Liver (tissue), 9 donors: Measurements from ENCODE around the gene CCDC182. TPM values are rescaled to one million over a fixed set of nuclear protein-coding genes. Genes with fewer than 3 reads are reported as not detected.

Source experiments
- DNase-seq: peaks from one replicate; pipeline ENCODE4 v3.0.0-alpha.2; 2017; ENCODE audit warnings: low spot score
- H3K27ac ChIP-seq, 2 donors: one replicate each; pipeline ENCODE4 v1.7.0; 2013; ENCODE audit warnings: inconsistent platforms in 2 of 2, low read length in 2 of 2, control low read depth in 1 of 2, low read depth in 1 of 2, mild to moderate bottlenecking in 1 of 2
- H3K27me3 ChIP-seq, 4 donors: one replicate each; pipeline versions ENCODE4 v1.6.1 to v1.7.0; 2013; ENCODE audit warnings: low read length in 3 of 4, inconsistent platforms in 1 of 4, mild to moderate bottlenecking in 1 of 4, moderate library complexity in 1 of 4; ENCODE audit not compliant: control insufficient read depth in 4 of 4, insufficient read depth in 4 of 4
- H3K36me3 ChIP-seq, 4 donors: one replicate each; pipeline versions ENCODE4 v1.6.1 to v1.7.0; 2013; ENCODE audit warnings: low read length in 3 of 4, mild to moderate bottlenecking in 3 of 4, low read depth in 1 of 4, moderate library complexity in 1 of 4; ENCODE audit not compliant: control insufficient read depth in 4 of 4, insufficient read depth in 3 of 4
- H3K4me1 ChIP-seq, 4 donors: one replicate each; pipeline versions ENCODE4 v1.6.1 to v1.7.0; 2013; ENCODE audit warnings: low read length in 3 of 4, mild to moderate bottlenecking in 3 of 4, moderate library complexity in 1 of 4; ENCODE audit not compliant: control insufficient read depth in 4 of 4, insufficient read depth in 4 of 4
- H3K4me3 ChIP-seq, 3 donors: one replicate each; pipeline versions ENCODE4 v1.6.1 to v1.7.0; 2013; ENCODE audit warnings: low read length in 3 of 3, control low read depth in 1 of 3, low read depth in 1 of 3, mild to moderate bottlenecking in 1 of 3
- H3K9ac ChIP-seq, 2 donors: one replicate each; pipeline ENCODE4 v1.7.0; 2013; ENCODE audit warnings: low read length in 2 of 2, mild to moderate bottlenecking in 2 of 2, moderate library complexity in 2 of 2, control low read depth in 1 of 2, low read depth in 1 of 2
- H3K9me3 ChIP-seq, 4 donors: one replicate each; pipeline versions ENCODE4 v1.6.1 to v1.7.0; 2013; ENCODE audit warnings: low read length in 3 of 4; ENCODE audit not compliant: control insufficient read depth in 4 of 4
- EGR1 ChIP-seq, 2 donors: IDR thresholded peaks; 2 replicates each; pipeline ENCODE4 v1.6.1; 2016 to 2018; ENCODE audit warnings: antibody characterized with exemption in 2 of 2, low read depth in 2 of 2
- FOXA1 ChIP-seq: IDR thresholded peaks from 2 replicates; pipeline ENCODE4 v1.6.1; 2016; ENCODE audit warnings: antibody characterized with exemption
- GABPA ChIP-seq, 2 donors: IDR thresholded peaks in 1 of 2; conservative IDR thresholded peaks in 1 of 2; 2 replicates each; pipeline ENCODE4 v1.6.1; 2016; ENCODE audit warnings: antibody characterized with exemption in 2 of 2, mild to moderate bottlenecking in 1 of 2, moderate library complexity in 1 of 2
- HNF4A ChIP-seq, 2 donors: conservative IDR thresholded peaks; 2 replicates each; pipeline ENCODE4 v1.6.1; 2016; ENCODE audit warnings: antibody characterized with exemption in 2 of 2, mild to moderate bottlenecking in 2 of 2
- HNF4G ChIP-seq: IDR thresholded peaks from 2 replicates; pipeline ENCODE4 v1.6.1; 2016; ENCODE audit warnings: antibody characterized with exemption
- JUND ChIP-seq, 2 donors: IDR thresholded peaks; 2 replicates each; pipeline ENCODE4 v1.6.1; 2016; ENCODE audit warnings: antibody characterized with exemption in 2 of 2
- NR2F2 ChIP-seq: IDR thresholded peaks from 2 replicates; pipeline ENCODE4 v1.6.1; 2016; ENCODE audit warnings: antibody characterized with exemption
- RAD21 ChIP-seq, 2 donors: IDR thresholded peaks; 2 replicates each; pipeline ENCODE4 v1.6.1; 2016; ENCODE audit warnings: antibody characterized with exemption in 2 of 2, mild to moderate bottlenecking in 2 of 2
- RXRA ChIP-seq, 2 donors: IDR thresholded peaks; 2 replicates each; pipeline ENCODE4 v1.6.1; 2017 to 2018; ENCODE audit warnings: antibody characterized with exemption in 2 of 2, mild to moderate bottlenecking in 1 of 2
- SP1 ChIP-seq: IDR thresholded peaks from 2 replicates; pipeline ENCODE4 v1.6.1; 2018; ENCODE audit warnings: antibody characterized with exemption, mild to moderate bottlenecking
- WGBS: extraction: QIAGEN DNeasy Blood & Tissue Kit; methylation state at CpG from one replicate; pipeline ENCODE4 v1.1.7; 2013; 5-methylcytosine and 5-hydroxymethylcytosine counted together
- polyA plus RNA-seq, 2 donors: library from polyadenylated mRNA; stranded (reverse) in 1 of 2; unstranded in 1 of 2; fragments of 200-250 nt in 1 of 2; fragments of >200 nt in 1 of 2; fragmentation: Nextera tagmentation in 1 of 2; extraction: Ambion mirVana in 1 of 2; gene quantifications; one replicate each; pipeline versions ENCODE4 v1.2.1 to v1.2.3, GENCODE V29; 2013 to 2015
- total RNA-seq, 2 donors: library from RNA; depleted of rRNA; stranded (reverse); fragments of >200 nt; gene quantifications; one replicate each; pipeline ENCODE4 v1.2.3, GENCODE V29; 2014
- TF ChIP-seq, protein P1 (sequence below): IDR thresholded peaks from 2 replicates; pipeline ENCODE4 v1.6.1; 2016; ENCODE audit warnings: antibody characterized with exemption, mild to moderate bottlenecking
- TF ChIP-seq, protein P2 (sequence below): IDR thresholded peaks from 2 replicates; pipeline ENCODE4 v1.6.1; 2016; ENCODE audit warnings: antibody characterized with exemption
- TF ChIP-seq, protein P3 (sequence below): IDR thresholded peaks from 2 replicates; pipeline ENCODE4 v1.6.1; 2016; ENCODE audit warnings: antibody characterized with exemption
- TF ChIP-seq, protein P4 (sequence below): fragments of 150-350 bp; IDR thresholded peaks from 2 replicates; pipeline ENCODE4 v1.5.1; 2017; ENCODE audit warnings: improper control_type of control experiment, low read depth, low read length; ENCODE audit not compliant: missing input control
- donor health status: healthy.
- donor health status: healthy.
- donor health status: healthy.
- donor health status: healthy.
- donor health status: healthy.

The CCDC182 gene
- total and polyA plus RNA-seq, 4 donors = not detected

DNA sequence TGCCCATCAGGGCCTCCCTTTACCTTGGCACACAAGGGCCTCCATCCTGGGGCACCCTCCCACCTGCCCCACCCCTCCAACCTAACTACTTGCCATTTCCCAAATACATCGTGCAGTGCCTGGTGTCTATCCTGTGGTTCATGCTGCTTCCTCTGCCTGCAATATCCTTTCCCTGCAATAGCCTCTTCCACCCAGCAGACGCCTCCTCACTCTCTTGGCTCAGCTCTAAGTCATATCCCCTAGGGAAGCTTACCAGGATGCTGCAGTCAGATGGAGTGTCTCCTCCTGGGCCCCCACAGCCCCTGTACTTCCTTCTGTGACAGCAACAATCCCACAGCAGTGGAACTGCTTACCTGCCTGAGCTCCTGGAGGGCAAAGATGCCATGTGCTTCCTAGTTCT, 36.7 kb downstream of the CCDC182 start:
- H3K27ac ChIP-seq = no peak overlapping the region
- no peak overlapping the region for H3K9ac ChIP-seq
- H3K27me3 ChIP-seq = peaks cover 0 to 4% (median 0%) of the 10 kb centered on the region in 4 donors
- H3K36me3 ChIP-seq = no peaks in the 10 kb centered on the region
- no peaks in the 10 kb centered on the region for H3K9me3 ChIP-seq
- DNase-seq = no peak
- TF ChIP-seq FOXA1 (no peak), HNF4A (conservative IDR thresholded peaks at IDR 0.05) (no peak), RXRA (IDR thresholded peaks at IDR 0.05) (no peak)
- WGBS = 46% methylated on average over 2 of the region's 2 CpGs
- no peak overlapping the region for H3K4me3 ChIP-seq
- peaks cover 0 to 3% (median 0%) of the 10 kb centered on the region in 4 donors for H3K4me1 ChIP-seq

DNA sequence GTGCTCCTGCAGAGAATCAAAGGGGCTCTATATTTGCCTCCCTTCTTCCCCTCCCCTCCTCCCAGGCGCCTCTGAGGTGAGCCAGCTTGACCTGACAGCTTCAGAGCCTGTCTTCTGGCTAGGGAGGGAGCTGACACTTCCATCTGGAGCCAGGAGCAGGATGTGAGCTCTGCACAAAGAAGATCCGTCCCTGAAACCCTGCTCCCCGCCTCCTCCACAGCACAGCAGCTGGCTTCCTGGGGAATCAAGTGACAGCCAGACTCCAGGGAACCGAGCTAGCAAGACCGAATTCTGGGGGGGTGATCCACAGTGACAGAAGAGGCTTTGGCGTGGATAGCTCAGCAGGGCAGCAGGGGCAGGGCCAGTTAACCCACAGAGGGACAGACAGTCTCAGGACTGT, 37.2 kb downstream of the CCDC182 start:
- Histone ChIP-seq H3K27ac (no peak overlapping the region), H3K4me3 (no peak overlapping the region), H3K9ac (no peak overlapping the region)

More for the DNA sequence above, 37.2 kb downstream of the CCDC182 start:
- no peak for DNase-seq
- TF ChIP-seq HNF4A (conservative IDR thresholded peaks at IDR 0.05) (no peak), JUND (IDR thresholded peaks at IDR 0.05) (no peak), SP1 (no peak), RAD21 (IDR thresholded peaks at IDR 0.05) (no peak), EGR1 (IDR thresholded peaks at IDR 0.05; ENCODE audit: low read depth in 2 of 2) (no peak), NR2F2 (no peak), RXRA (IDR thresholded peaks at IDR 0.05) (no peak), FOXA1 (no peak), GABPA (IDR thresholded peaks at IDR 0.05 in 1 of 2, conservative IDR thresholded peaks at IDR 0.05 in 1 of 2) (no peak), HNF4G (no peak)
- TF ChIP-seq, protein P1, sequence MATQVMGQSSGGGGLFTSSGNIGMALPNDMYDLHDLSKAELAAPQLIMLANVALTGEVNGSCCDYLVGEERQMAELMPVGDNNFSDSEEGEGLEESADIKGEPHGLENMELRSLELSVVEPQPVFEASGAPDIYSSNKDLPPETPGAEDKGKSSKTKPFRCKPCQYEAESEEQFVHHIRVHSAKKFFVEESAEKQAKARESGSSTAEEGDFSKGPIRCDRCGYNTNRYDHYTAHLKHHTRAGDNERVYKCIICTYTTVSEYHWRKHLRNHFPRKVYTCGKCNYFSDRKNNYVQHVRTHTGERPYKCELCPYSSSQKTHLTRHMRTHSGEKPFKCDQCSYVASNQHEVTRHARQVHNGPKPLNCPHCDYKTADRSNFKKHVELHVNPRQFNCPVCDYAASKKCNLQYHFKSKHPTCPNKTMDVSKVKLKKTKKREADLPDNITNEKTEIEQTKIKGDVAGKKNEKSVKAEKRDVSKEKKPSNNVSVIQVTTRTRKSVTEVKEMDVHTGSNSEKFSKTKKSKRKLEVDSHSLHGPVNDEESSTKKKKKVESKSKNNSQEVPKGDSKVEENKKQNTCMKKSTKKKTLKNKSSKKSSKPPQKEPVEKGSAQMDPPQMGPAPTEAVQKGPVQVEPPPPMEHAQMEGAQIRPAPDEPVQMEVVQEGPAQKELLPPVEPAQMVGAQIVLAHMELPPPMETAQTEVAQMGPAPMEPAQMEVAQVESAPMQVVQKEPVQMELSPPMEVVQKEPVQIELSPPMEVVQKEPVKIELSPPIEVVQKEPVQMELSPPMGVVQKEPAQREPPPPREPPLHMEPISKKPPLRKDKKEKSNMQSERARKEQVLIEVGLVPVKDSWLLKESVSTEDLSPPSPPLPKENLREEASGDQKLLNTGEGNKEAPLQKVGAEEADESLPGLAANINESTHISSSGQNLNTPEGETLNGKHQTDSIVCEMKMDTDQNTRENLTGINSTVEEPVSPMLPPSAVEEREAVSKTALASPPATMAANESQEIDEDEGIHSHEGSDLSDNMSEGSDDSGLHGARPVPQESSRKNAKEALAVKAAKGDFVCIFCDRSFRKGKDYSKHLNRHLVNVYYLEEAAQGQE = no peak
- TF ChIP-seq, protein P2, sequence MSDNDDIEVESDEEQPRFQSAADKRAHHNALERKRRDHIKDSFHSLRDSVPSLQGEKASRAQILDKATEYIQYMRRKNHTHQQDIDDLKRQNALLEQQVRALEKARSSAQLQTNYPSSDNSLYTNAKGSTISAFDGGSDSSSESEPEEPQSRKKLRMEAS = no peak
- TF ChIP-seq, protein P3, sequence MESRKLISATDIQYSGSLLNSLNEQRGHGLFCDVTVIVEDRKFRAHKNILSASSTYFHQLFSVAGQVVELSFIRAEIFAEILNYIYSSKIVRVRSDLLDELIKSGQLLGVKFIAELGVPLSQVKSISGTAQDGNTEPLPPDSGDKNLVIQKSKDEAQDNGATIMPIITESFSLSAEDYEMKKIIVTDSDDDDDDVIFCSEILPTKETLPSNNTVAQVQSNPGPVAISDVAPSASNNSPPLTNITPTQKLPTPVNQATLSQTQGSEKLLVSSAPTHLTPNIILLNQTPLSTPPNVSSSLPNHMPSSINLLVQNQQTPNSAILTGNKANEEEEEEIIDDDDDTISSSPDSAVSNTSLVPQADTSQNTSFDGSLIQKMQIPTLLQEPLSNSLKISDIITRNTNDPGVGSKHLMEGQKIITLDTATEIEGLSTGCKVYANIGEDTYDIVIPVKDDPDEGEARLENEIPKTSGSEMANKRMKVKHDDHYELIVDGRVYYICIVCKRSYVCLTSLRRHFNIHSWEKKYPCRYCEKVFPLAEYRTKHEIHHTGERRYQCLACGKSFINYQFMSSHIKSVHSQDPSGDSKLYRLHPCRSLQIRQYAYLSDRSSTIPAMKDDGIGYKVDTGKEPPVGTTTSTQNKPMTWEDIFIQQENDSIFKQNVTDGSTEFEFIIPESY = no peak
- TF ChIP-seq, protein P4, sequence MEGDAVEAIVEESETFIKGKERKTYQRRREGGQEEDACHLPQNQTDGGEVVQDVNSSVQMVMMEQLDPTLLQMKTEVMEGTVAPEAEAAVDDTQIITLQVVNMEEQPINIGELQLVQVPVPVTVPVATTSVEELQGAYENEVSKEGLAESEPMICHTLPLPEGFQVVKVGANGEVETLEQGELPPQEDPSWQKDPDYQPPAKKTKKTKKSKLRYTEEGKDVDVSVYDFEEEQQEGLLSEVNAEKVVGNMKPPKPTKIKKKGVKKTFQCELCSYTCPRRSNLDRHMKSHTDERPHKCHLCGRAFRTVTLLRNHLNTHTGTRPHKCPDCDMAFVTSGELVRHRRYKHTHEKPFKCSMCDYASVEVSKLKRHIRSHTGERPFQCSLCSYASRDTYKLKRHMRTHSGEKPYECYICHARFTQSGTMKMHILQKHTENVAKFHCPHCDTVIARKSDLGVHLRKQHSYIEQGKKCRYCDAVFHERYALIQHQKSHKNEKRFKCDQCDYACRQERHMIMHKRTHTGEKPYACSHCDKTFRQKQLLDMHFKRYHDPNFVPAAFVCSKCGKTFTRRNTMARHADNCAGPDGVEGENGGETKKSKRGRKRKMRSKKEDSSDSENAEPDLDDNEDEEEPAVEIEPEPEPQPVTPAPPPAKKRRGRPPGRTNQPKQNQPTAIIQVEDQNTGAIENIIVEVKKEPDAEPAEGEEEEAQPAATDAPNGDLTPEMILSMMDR = no peak
- H3K4me1 ChIP-seq = peaks cover 0 to 3% (median 0%) of the 10 kb centered on the region in 4 donors
- peaks cover 0 to 4% (median 0%) of the 10 kb centered on the region in 4 donors for H3K27me3 ChIP-seq
- no peaks in the 10 kb centered on the region for H3K9me3 ChIP-seq
- WGBS = 30% methylated on average over 6 of the region's 6 CpGs
- no peaks in the 10 kb centered on the region for H3K36me3 ChIP-seq
